ENCODE data around the gene MRPS7.

Gene MRPS7

GRCh38 chr17:75261336-75262111, at the start of gene MRPS7, which contains the start of gene GGA3:
Gene MRPS7, plus strand, starts transcription at chr17:75261879. Its CDS starts 22 bp downstream, at chr17:75261901.
Gene GGA3, minus strand, starts transcription at chr17:75261606. Its CDS starts 19 bp downstream, at chr17:75261587.
- peak; percentile 94 for DNase-seq

- no peak for DNase-seq
Measured at GRCh38 chr17:75218131-75218530, 43.5 kb upstream of the MRPS7 start.

- DNase-seq, result no peak
Measured at GRCh38 chr17:75219815-75220214, 41.9 kb upstream of the MRPS7 start.

GRCh38 chr17:75225016-75225415, 36.7 kb upstream of the MRPS7 start:
- DNase-seq, result no peak

GRCh38 chr17:75227729-75228128, 34.0 kb upstream of the MRPS7 start:
- no peak for DNase-seq

- no peak for DNase-seq
Measured at GRCh38 chr17:75228305-75228704, 33.4 kb upstream of the MRPS7 start.

GRCh38 chr17:75228847-75229246, 32.8 kb upstream of the MRPS7 start:
- no peak for DNase-seq

- DNase-seq, result no peak
Measured at GRCh38 chr17:75231071-75231470, 30.6 kb upstream of the MRPS7 start.

- no peak for DNase-seq
Measured at GRCh38 chr17:75231741-75232464, 29.8 kb upstream of the MRPS7 start.

GRCh38 chr17:75232786-75233185, 28.9 kb upstream of the MRPS7 start:
- DNase-seq, result no peak

- DNase-seq, result no peak
Measured at GRCh38 chr17:75237100-75238014, 24.3 kb upstream of the MRPS7 start.

- DNase-seq, result no peak
Measured at GRCh38 chr17:75238020-75238580, 23.6 kb upstream of the MRPS7 start.

GRCh38 chr17:75238684-75239191, 22.9 kb upstream of the MRPS7 start:
- peak; percentile 81 for DNase-seq

- no peak for DNase-seq
Measured at GRCh38 chr17:75239214-75239613, 22.5 kb upstream of the MRPS7 start.

- no peak for DNase-seq
Measured at GRCh38 chr17:75239778-75240393, 21.8 kb upstream of the MRPS7 start.

- DNase-seq, result peak; percentile 53
Measured at GRCh38 chr17:75240394-75241142, 21.1 kb upstream of the MRPS7 start.

- DNase-seq, result no peak
Measured at GRCh38 chr17:75241143-75241430, 20.6 kb upstream of the MRPS7 start.

GRCh38 chr17:75241502-75241901, 20.2 kb upstream of the MRPS7 start:
- no peak for DNase-seq

- DNase-seq, result no peak
Measured at GRCh38 chr17:75241996-75242460, 19.7 kb upstream of the MRPS7 start.

- no peak for DNase-seq
Measured at GRCh38 chr17:75242461-75243042, 19.1 kb upstream of the MRPS7 start.

Measured in hematopoietic multipotent progenitor cell treated with erythropoietin and hydrocortisone succinate and interleukin-3 and kit ligand, for 8 days (in vitro differentiated cells).